Breast epithelium (tissue), 3 donors: ENCODE measurements around the gene ARPP19.

ENCODE experiments used
- CTCF ChIP-seq, 3 donors: fragments of 450-650 bp; IDR thresholded peaks; one replicate each; pipeline ENCODE4 v1.5.1; 2016 to 2017; ENCODE audit warnings: antibody characterized with exemption in 3 of 3, mild to moderate bottlenecking in 3 of 3, moderate library complexity in 3 of 3
- POLR2AphosphoS5 ChIP-seq, 3 donors: sonication (generic); formaldehyde crosslinking; IDR thresholded peaks; one replicate each; pipeline ENCODE4 v1.6.1; 2017; ENCODE audit warnings: antibody characterized with exemption in 3 of 3

- TF ChIP-seq POLR2AphosphoS5 (IDR thresholded peaks at IDR 0.05) (no peak), CTCF (IDR thresholded peaks at IDR 0.05) (no peak)
Observed at GRCh38 chr15:52529940-52530339, 38.9 kb downstream of the ARPP19 start.
